Measurements from ENCODE around the gene KCNN1.

DNA sequence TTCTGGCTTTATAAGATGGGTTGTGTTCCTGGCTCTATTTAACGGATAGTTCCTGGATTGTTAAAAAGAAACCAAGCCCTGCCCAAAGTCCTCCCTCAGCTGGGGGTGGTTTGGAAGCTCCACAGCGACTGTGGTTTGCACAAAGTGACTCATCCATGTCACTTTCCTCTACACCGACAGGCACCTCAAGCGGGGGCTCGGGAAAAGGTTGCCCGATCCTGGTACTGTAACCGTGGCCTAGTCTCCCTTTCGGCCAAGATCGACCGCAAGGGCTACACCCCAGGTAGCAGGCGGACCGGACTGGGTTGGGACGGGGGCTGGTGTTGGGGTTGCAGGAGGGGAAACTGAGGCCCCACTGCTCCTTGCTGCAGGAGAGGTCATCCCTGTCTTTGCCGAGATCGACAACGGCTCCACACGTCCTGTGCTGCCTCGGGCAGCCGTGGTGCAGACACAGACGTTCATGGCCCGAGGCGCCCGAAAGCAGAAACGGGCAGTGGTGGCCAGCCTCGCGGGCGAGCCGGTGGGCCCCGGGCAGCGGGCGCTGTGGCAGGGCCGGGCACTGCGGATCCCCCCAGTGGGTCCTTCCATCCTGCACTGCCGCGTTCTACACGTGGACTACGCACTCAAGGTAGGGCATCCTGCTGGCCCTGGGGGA lies 42.6 kb downstream of the KCNN1 start:
- TF ChIP-seq, protein P1, sequence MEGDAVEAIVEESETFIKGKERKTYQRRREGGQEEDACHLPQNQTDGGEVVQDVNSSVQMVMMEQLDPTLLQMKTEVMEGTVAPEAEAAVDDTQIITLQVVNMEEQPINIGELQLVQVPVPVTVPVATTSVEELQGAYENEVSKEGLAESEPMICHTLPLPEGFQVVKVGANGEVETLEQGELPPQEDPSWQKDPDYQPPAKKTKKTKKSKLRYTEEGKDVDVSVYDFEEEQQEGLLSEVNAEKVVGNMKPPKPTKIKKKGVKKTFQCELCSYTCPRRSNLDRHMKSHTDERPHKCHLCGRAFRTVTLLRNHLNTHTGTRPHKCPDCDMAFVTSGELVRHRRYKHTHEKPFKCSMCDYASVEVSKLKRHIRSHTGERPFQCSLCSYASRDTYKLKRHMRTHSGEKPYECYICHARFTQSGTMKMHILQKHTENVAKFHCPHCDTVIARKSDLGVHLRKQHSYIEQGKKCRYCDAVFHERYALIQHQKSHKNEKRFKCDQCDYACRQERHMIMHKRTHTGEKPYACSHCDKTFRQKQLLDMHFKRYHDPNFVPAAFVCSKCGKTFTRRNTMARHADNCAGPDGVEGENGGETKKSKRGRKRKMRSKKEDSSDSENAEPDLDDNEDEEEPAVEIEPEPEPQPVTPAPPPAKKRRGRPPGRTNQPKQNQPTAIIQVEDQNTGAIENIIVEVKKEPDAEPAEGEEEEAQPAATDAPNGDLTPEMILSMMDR (IDR thresholded peaks at IDR 0.05 in 4 of 5, conservative IDR thresholded peaks at IDR 0.05 in 1 of 5) = no peak
- TF ChIP-seq POLR2A (IDR thresholded peaks at IDR 0.05) = peak in 1 of 2 donors; percentile 48
